Measurements from ENCODE around the gene FCHO2. TPM values are rescaled to one million over a fixed set of nuclear protein-coding genes. Genes with fewer than 3 reads are reported as not detected.

Gene FCHO2
- total and polyA plus RNA-seq, 10 of the 15 experiments (the other 5 are each of a cell fraction or from before 2014, with no cell fraction given) = 0.05 to 1.4 (median 0.18) TPM

DNA sequence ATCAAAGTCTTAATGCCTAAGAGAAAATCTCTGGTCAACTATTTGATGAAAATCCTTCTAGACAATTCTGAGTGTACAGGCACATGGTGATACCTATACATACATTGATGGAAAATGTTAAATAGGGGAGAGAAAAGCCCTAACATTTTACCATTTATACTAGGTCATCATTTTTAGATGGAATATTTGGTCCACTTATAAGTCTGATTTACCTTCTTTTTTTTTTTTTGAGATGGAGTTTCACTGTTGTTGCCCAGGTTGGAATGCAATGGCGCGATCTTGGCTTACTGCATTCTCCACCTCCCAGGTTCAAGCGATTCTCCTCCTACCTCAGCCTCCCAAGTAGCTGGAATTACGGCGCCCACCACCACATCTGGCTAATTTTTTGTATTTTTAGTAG is 81.7 kb downstream of the FCHO2 start (continued):
- TF ChIP-seq RBBP5 (conservative IDR thresholded peaks at IDR 0.05) (no peak), EZH2 (IDR thresholded peaks at IDR 0.05; ENCODE audit: borderline replicate concordance, control insufficient read depth, low read depth, low read length) (no peak), NRF1 (conservative IDR thresholded peaks at IDR 0.05; ENCODE audit: low read depth, low read length) (no peak), IRF4 (IDR thresholded peaks at IDR 0.05; ENCODE audit: low read depth, low read length) (no peak), PAX5 (IDR thresholded peaks at IDR 0.05; ENCODE audit: borderline replicate concordance, low read depth, low read length) (no peak), IKZF1 (conservative IDR thresholded peaks at IDR 0.05) (no peak), YY1 (IDR thresholded peaks at IDR 0.05; ENCODE audit: low read depth, low read length) (no peak), NR2C2 (IDR thresholded peaks at IDR 0.05; ENCODE audit: borderline replicate concordance, control insufficient read depth, insufficient read length, low read depth) (no peak), ZZZ3 (IDR thresholded peaks at IDR 0.05; ENCODE audit: control insufficient read depth, insufficient read length, low read depth) (no peak)
- TF ChIP-seq, protein P1, sequence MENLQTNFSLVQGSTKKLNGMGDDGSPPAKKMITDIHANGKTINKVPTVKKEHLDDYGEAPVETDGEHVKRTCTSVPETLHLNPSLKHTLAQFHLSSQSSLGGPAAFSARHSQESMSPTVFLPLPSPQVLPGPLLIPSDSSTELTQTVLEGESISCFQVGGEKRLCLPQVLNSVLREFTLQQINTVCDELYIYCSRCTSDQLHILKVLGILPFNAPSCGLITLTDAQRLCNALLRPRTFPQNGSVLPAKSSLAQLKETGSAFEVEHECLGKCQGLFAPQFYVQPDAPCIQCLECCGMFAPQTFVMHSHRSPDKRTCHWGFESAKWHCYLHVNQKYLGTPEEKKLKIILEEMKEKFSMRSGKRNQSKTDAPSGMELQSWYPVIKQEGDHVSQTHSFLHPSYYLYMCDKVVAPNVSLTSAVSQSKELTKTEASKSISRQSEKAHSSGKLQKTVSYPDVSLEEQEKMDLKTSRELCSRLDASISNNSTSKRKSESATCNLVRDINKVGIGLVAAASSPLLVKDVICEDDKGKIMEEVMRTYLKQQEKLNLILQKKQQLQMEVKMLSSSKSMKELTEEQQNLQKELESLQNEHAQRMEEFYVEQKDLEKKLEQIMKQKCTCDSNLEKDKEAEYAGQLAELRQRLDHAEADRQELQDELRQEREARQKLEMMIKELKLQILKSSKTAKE (IDR thresholded peaks at IDR 0.05; ENCODE audit: low read depth, poor library complexity, severe bottlenecking) = no peak
- TF ChIP-seq, protein P2, sequence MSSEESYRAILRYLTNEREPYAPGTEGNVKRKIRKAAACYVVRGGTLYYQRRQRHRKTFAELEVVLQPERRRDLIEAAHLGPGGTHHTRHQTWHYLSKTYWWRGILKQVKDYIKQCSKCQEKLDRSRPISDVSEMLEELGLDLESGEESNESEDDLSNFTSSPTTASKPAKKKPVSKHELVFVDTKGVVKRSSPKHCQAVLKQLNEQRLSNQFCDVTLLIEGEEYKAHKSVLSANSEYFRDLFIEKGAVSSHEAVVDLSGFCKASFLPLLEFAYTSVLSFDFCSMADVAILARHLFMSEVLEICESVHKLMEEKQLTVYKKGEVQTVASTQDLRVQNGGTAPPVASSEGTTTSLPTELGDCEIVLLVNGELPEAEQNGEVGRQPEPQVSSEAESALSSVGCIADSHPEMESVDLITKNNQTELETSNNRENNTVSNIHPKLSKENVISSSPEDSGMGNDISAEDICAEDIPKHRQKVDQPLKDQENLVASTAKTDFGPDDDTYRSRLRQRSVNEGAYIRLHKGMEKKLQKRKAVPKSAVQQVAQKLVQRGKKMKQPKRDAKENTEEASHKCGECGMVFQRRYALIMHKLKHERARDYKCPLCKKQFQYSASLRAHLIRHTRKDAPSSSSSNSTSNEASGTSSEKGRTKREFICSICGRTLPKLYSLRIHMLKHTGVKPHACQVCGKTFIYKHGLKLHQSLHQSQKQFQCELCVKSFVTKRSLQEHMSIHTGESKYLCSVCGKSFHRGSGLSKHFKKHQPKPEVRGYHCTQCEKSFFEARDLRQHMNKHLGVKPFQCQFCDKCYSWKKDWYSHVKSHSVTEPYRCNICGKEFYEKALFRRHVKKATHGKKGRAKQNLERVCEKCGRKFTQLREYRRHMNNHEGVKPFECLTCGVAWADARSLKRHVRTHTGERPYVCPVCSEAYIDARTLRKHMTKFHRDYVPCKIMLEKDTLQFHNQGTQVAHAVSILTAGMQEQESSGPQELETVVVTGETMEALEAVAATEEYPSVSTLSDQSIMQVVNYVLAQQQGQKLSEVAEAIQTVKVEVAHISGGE (CRISPR knock-in tag; IDR thresholded peaks at IDR 0.05) = no peak
- TF ChIP-seq, protein P3, sequence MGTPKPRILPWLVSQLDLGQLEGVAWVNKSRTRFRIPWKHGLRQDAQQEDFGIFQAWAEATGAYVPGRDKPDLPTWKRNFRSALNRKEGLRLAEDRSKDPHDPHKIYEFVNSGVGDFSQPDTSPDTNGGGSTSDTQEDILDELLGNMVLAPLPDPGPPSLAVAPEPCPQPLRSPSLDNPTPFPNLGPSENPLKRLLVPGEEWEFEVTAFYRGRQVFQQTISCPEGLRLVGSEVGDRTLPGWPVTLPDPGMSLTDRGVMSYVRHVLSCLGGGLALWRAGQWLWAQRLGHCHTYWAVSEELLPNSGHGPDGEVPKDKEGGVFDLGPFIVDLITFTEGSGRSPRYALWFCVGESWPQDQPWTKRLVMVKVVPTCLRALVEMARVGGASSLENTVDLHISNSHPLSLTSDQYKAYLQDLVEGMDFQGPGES (IDR thresholded peaks at IDR 0.05) = no peak

All from GM12878 (cell line).